Left ventricle myocardium inferior (tissue), 1 donor: Measurements from ENCODE around the gene GNAI3. TPM values are rescaled to one million over a fixed set of nuclear protein-coding genes. Genes with fewer than 3 reads are reported as not detected.

Experiments
- DNase-seq: peaks from one replicate; pipeline ENCODE4 v3.0.0-alpha.2; 2020
- H3K27ac ChIP-seq: fragments of 200-600 bp; replicated peaks from 2 replicates; pipeline ENCODE4 v1.8.0; 2021
- H3K27me3 ChIP-seq: fragments of 200-600 bp; 2 replicates; pipeline ENCODE4 v1.8.0; 2021; ENCODE audit warnings: low read depth
- H3K36me3 ChIP-seq: fragments of 200-600 bp; 2 replicates; pipeline ENCODE4 v1.8.0; 2021
- H3K4me1 ChIP-seq: fragments of 200-600 bp; 2 replicates; pipeline ENCODE4 v1.8.0; 2021
- H3K4me3 ChIP-seq: fragments of 200-600 bp; 2 replicates; pipeline ENCODE4 v1.8.0; 2021; ENCODE audit warnings: mild to moderate bottlenecking, moderate library complexity
- H3K9me3 ChIP-seq: fragments of 200-600 bp; replicated peaks from 2 replicates; pipeline ENCODE4 v1.8.0; 2021
- intact Hi-C: fragments of 100-400 bp; cut with micrococcal nuclease; formaldehyde crosslinking; loops from one replicate; pipeline ENCODE4 v1.11.0; 2022
- total RNA-seq: library from RNA; stranded (reverse); fragmentation: NEBNext Ultra II Directional; extraction: Animal tissue kit (Norgen Biotek cat#: 25700); gene quantifications from one replicate; pipeline ENCODE4 v1.2.1, GENCODE V29; 2021
- TF ChIP-seq, protein P1 (sequence below): fragments of 200-600 bp; IDR thresholded peaks from 2 replicates; pipeline ENCODE4 v1.8.0; 2021; ENCODE audit warnings: antibody characterized with exemption, mild to moderate bottlenecking, borderline replicate concordance
- donor health status: DM: no; HTN: yes; CAD: no; lungs with severe emphysema.

Gene GNAI3
- total RNA-seq, 1 donor from 2014 or later, result 2.0 TPM

DNA sequence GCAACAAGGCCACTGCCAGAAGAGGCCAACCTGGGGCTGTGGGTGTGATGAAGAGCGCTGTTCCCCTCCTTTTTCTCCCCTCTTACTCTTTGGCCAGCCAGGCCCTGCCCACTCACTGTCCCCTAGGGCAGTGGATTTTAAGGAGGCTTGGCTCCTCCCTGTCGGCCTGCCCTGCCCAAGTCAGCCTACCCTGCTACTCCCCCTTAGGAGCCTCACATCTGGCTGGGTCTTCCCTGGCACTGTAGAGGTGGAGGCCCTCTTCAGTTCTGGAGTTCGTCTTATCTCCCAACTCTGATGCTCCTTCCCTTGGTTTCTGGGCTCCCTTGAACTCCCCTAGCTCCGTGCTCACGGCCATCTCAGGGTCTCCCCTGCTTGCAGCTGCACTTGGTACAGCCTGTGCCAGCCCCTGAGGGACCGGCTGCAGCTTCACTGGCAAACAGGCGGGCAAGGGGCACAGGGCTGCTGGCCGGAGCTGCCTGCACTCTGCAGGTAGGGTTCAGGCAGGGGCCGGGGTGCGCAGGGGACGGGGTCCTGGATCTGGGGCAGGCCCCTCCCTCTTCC, 75.3 kb downstream of the GNAI3 start:
- Histone ChIP-seq H3K36me3 (peaks cover 21% of the 10 kb centered on the region), H3K4me3 (no peak overlapping the region), H3K27me3 (no peaks in the 10 kb centered on the region), H3K9me3 (no peaks in the 10 kb centered on the region), H3K27ac (no peak overlapping the region), H3K4me1 (peaks cover 67% of the 10 kb centered on the region)
- TF ChIP-seq, protein P1, sequence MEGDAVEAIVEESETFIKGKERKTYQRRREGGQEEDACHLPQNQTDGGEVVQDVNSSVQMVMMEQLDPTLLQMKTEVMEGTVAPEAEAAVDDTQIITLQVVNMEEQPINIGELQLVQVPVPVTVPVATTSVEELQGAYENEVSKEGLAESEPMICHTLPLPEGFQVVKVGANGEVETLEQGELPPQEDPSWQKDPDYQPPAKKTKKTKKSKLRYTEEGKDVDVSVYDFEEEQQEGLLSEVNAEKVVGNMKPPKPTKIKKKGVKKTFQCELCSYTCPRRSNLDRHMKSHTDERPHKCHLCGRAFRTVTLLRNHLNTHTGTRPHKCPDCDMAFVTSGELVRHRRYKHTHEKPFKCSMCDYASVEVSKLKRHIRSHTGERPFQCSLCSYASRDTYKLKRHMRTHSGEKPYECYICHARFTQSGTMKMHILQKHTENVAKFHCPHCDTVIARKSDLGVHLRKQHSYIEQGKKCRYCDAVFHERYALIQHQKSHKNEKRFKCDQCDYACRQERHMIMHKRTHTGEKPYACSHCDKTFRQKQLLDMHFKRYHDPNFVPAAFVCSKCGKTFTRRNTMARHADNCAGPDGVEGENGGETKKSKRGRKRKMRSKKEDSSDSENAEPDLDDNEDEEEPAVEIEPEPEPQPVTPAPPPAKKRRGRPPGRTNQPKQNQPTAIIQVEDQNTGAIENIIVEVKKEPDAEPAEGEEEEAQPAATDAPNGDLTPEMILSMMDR, result no peak
- intact Hi-C loops, result no loop called here
- no peak for DNase-seq

- no peaks in the 10 kb centered on the region for H3K9me3 ChIP-seq
- intact Hi-C loops, result no loop called here
- H3K27me3 ChIP-seq, result no peaks in the 10 kb centered on the region
- peaks cover 29% of the 10 kb centered on the region for H3K36me3 ChIP-seq
- H3K27ac ChIP-seq, result no peak overlapping the region
- TF ChIP-seq, protein P1, result no peak
- peaks cover 60% of the 10 kb centered on the region for H3K4me1 ChIP-seq
- H3K4me3 ChIP-seq, result no peak overlapping the region
- no peak for DNase-seq
Observed at GRCh38 chr1:109624201-109625010, 76.0 kb downstream of the GNAI3 start.

DNA sequence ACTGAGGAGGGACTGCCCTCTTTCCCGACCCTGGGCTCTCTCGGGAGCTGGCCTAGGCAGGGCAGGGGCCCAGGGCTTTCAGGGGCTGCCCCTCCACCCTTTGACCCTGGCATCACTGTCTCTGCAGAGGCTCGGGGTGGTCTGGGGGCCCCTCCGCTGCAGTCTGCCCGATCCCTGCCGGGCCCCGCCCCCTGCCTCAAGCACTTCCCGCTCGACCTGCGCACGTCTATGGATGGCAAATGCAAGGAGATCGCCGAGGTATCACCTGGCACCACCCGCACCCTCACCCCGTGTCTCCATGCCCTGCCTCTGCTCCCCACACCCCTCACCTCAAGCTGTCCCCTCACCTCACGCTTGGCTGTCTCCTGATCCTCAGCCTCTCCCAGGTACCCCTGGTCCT, 76.8 kb downstream of the GNAI3 start:
- no peak overlapping the region for H3K4me3 ChIP-seq
- TF ChIP-seq, protein P1, result no peak
- peaks cover 35% of the 10 kb centered on the region for H3K36me3 ChIP-seq
- no peak overlapping the region for H3K27ac ChIP-seq
- H3K4me1 ChIP-seq, result peaks cover 52% of the 10 kb centered on the region
- no peaks in the 10 kb centered on the region for H3K27me3 ChIP-seq
- intact Hi-C loops, result no loop called here
- no peak for DNase-seq
- no peaks in the 10 kb centered on the region for H3K9me3 ChIP-seq

GRCh38 chr1:109625601-109626560, 77.5 kb downstream of the GNAI3 start:
- no peaks in the 10 kb centered on the region for H3K27me3 ChIP-seq
- H3K4me3 ChIP-seq, result no peak overlapping the region
- intact Hi-C loops, result no loop called here
- peaks cover 45% of the 10 kb centered on the region for H3K4me1 ChIP-seq
- TF ChIP-seq, protein P1, result no peak
- peaks cover 38% of the 10 kb centered on the region for H3K36me3 ChIP-seq
- no peak overlapping the region for H3K27ac ChIP-seq
- DNase-seq, result no peak
- no peaks in the 10 kb centered on the region for H3K9me3 ChIP-seq

- intact Hi-C loops, result no loop called here
- H3K4me3 ChIP-seq, result no peak overlapping the region
- peaks cover 48% of the 10 kb centered on the region for H3K36me3 ChIP-seq
- no peaks in the 10 kb centered on the region for H3K9me3 ChIP-seq
- no peak overlapping the region for H3K27ac ChIP-seq
- peaks cover 38% of the 10 kb centered on the region for H3K4me1 ChIP-seq
- H3K27me3 ChIP-seq, result no peaks in the 10 kb centered on the region
- TF ChIP-seq, protein P1, result no peak
- no peak for DNase-seq
Observed at GRCh38 chr1:109626682-109627408, 78.4 kb downstream of the GNAI3 start.
